Endothelial cell of umbilical vein (primary cell): ENCODE measurements around the gene TMEM8B. TPM values are rescaled to one million over a fixed set of nuclear protein-coding genes. Genes with fewer than 3 reads are reported as not detected.

ENCODE experiments used
- BruUV-seq: library from RNA; stranded (reverse); fragments of 400-500 nt; replicated peaks from 2 replicates; lab custom pipeline; 2021; lab: Mats Ljungman, UMichigan
- CTCF ChIA-PET: fragments of 300-600, 350-600 bp; sonication (Branson Sonifier 250); formaldehyde crosslinking; loops from one replicate; lab custom pipeline; 2021; ENCODE audit warnings: antibody characterized with exemption, inconsistent platforms; lab: Charles Lee
- POLR2A ChIA-PET: fragments of 300-600, 350-600 bp; sonication (Branson Sonifier 250); formaldehyde crosslinking; loops from one replicate; lab custom pipeline; 2021; ENCODE audit warnings: antibody characterized with exemption, inconsistent platforms; lab: Charles Lee
- DNase-seq: peaks from one replicate; pipeline ENCODE4 v3.0.0-alpha.2; 2011; ENCODE audit warnings: low read depth, low spot score
- FAIRE-seq: peaks from 2 replicates; lab custom pipeline; 2011; peaks lifted over from hg19 to GRCh38; lab: Jason Lieb, UNC
- H2AFZ ChIP-seq: 2 replicates; pipeline ENCODE4 v1.6.0; 2012; ENCODE audit warnings: low read depth, low read length, control low read depth, inconsistent platforms
- H3K27ac ChIP-seq: 2 replicates; pipeline ENCODE4 v1.5.1; 2011; ENCODE audit warnings: low read depth, mild to moderate bottlenecking, control low read depth, low read length, moderate library complexity; ENCODE audit not compliant: insufficient read depth
- H3K27me3 ChIP-seq, 2 experiments: 2 replicates each; pipeline versions ENCODE4 v1.6.0 to v1.6.1; 2011; ENCODE audit warnings: low read length in 2 of 2, mixed read lengths in 1 of 2; ENCODE audit not compliant: control insufficient read depth in 2 of 2, insufficient read depth in 2 of 2
- H3K36me3 ChIP-seq, 2 experiments: 2 replicates in 1 of 2; 3 replicates in 1 of 2; pipeline ENCODE4 v1.5.1; 2011; ENCODE audit warnings: low read length in 2 of 2, mild to moderate bottlenecking in 1 of 2, moderate library complexity in 1 of 2; ENCODE audit not compliant: control insufficient read depth in 2 of 2, insufficient read depth in 2 of 2; ENCODE audit errors: extremely low read depth in 1 of 2
- H3K4me1 ChIP-seq: 3 replicates; pipeline ENCODE4 v1.5.1; 2011; ENCODE audit warnings: mild to moderate bottlenecking, low read length; ENCODE audit not compliant: control insufficient read depth, insufficient read depth; ENCODE audit errors: extremely low read depth
- H3K4me2 ChIP-seq: 2 replicates; pipeline ENCODE4 v1.6.1; 2011; ENCODE audit warnings: low read length, control low read depth, mixed read lengths; ENCODE audit not compliant: insufficient read depth
- H3K4me3 ChIP-seq, 3 experiments: fragments of 200-600 bp in 1 of 3; sonication (generic), shearing (Covaris generic) in 1 of 3; replicated peaks in 1 of 3; 2 replicates each; pipeline ENCODE4 v1.5.1; 2011 to 2016; ENCODE audit warnings: control low read depth in 3 of 3, low read length in 3 of 3, mild to moderate bottlenecking in 2 of 3, inconsistent platforms in 1 of 3, low read depth in 1 of 3, moderate library complexity in 1 of 3; ENCODE audit not compliant: insufficient read depth in 1 of 3
- H3K79me2 ChIP-seq: 2 replicates; pipeline ENCODE4 v1.6.0; 2012; ENCODE audit warnings: low read length, inconsistent platforms; ENCODE audit not compliant: control insufficient read depth, insufficient read depth
- H3K9ac ChIP-seq: replicated peaks from 2 replicates; pipeline ENCODE3; 2011; ENCODE audit warnings: low read length, control low read depth; ENCODE audit not compliant: insufficient read depth; ENCODE audit errors: extremely low read depth
- H3K9me1 ChIP-seq: replicated peaks from 3 replicates; pipeline ENCODE4 v1.6.0; 2011; ENCODE audit warnings: mild to moderate bottlenecking, low read length; ENCODE audit not compliant: control insufficient read depth, insufficient read depth; ENCODE audit errors: extremely low read depth
- H3K9me3 ChIP-seq: replicated peaks from 2 replicates; pipeline ENCODE4 v1.5.1; 2012; ENCODE audit warnings: low read length, inconsistent platforms; ENCODE audit not compliant: control insufficient read depth, insufficient read depth
- H4K20me1 ChIP-seq: replicated peaks from 2 replicates; pipeline ENCODE3; 2011; ENCODE audit warnings: mild to moderate bottlenecking, low read length; ENCODE audit not compliant: control insufficient read depth, insufficient read depth; ENCODE audit errors: extremely low read depth
- CTCF ChIP-seq, 2 donors: IDR thresholded peaks; 1 replicate in 1 of 2; 2 replicates in 1 of 2; pipeline ENCODE4 v1.5.1; 2011; ENCODE audit warnings: low read length in 2 of 2, mild to moderate bottlenecking in 2 of 2, moderate library complexity in 2 of 2, control low read depth in 1 of 2, inconsistent platforms in 1 of 2, low read depth in 1 of 2; ENCODE audit not compliant: insufficient read depth in 1 of 2; ENCODE audit errors: extremely low read depth in 1 of 2
- EZH2 ChIP-seq: IDR thresholded peaks from 2 replicates; pipeline ENCODE4 v1.6.1; 2012; ENCODE audit warnings: borderline replicate concordance, low read depth, mild to moderate bottlenecking, moderate library complexity, low read length, inconsistent platforms; ENCODE audit not compliant: severe bottlenecking
- FOS ChIP-seq: IDR thresholded peaks from 2 replicates; pipeline ENCODE4 v1.6.1; 2011; ENCODE audit warnings: mild to moderate bottlenecking, low read length, moderate library complexity, borderline replicate concordance; ENCODE audit not compliant: insufficient read depth
- GATA2 ChIP-seq: IDR thresholded peaks from 2 replicates; pipeline ENCODE4 v1.7.0; 2011; ENCODE audit warnings: low read depth, mild to moderate bottlenecking, moderate library complexity, mixed read lengths, low read length; ENCODE audit not compliant: insufficient read length, insufficient read depth
- JUN ChIP-seq: IDR thresholded peaks from 2 replicates; pipeline ENCODE4 v1.6.1; 2011; ENCODE audit warnings: borderline replicate concordance, low read depth; ENCODE audit not compliant: insufficient read length, insufficient read depth
- MAX ChIP-seq: IDR thresholded peaks from 2 replicates; pipeline ENCODE4 v1.6.1; 2011; ENCODE audit not compliant: insufficient read depth, insufficient read length
- MYC ChIP-seq: IDR thresholded peaks from one replicate; pipeline ENCODE4 v1.6.1; 2011; ENCODE audit warnings: mild to moderate bottlenecking, low read depth, low read length
- POLR2A ChIP-seq: IDR thresholded peaks from 2 replicates; pipeline ENCODE4 v1.6.1; 2012; ENCODE audit warnings: low read depth, mild to moderate bottlenecking, control low read depth, low read length
- POLR2AphosphoS5 ChIP-seq: IDR thresholded peaks from 2 replicates; pipeline ENCODE4 v1.6.1; 2012; ENCODE audit warnings: low read depth, mild to moderate bottlenecking, control low read depth, low read length, moderate library complexity; ENCODE audit not compliant: insufficient read depth
- dilution Hi-C: fragments of 300-500 bp; cut with MboI; formaldehyde crosslinking; loops from one replicate; pipeline ENCODE4 v1.15.0; 2019; ENCODE audit warnings: low sequenced_read_pairs; ENCODE audit not compliant: extremely low pct_ligation_motif_present
- intact Hi-C: fragments of 100-400 bp; cut with micrococcal nuclease; formaldehyde crosslinking; loops from one replicate; pipeline ENCODE4 v1.10.0; 2022
- polyA plus RNA-seq, 4 experiments: library from polyadenylated mRNA; depleted of rRNA in 3 of 4; stranded (reverse) in 3 of 4; unstranded in 1 of 4; fragments of >200 nt; gene quantifications; 2 replicates each; pipeline versions ENCODE4 v1.2.1 to v1.2.3, GENCODE V29; 2011 to 2012; ENCODE audit warnings: missing spikeins in 1 of 4
- total RNA-seq: library from RNA; stranded (reverse); gene quantifications from 2 replicates; pipeline ENCODE4 v1.2.3, GENCODE V29; 2021

TMEM8B gene
- total and polyA plus RNA-seq, 2 donors (not counting 3 experiments of a cell fraction or from before 2014, with no cell fraction given): 2.5 to 3.6 TPM

GRCh38 chr9:35856882-35857281 is 27.9 kb downstream of the TMEM8B start:
- no peaks in the 10 kb centered on the region for H3K9me3 ChIP-seq
- no peaks in the 10 kb centered on the region for H3K4me1 ChIP-seq
- peaks cover 19 to 46% of the 10 kb centered on the region in 2 experiments for H3K27me3 ChIP-seq
- FAIRE-seq: no peak
- no peaks in the 10 kb centered on the region for H3K79me2 ChIP-seq
- ChIA-PET POLR2A (no interaction called here), CTCF (interaction anchor here (0.9 to 4.3 kb wide), 10 partner anchors 9 to 67 kb away, joined by 3 to 20 read pairs (median 4); partner anchors contain the start of genes FAM221B and TMEM8B)
- H3K9me1 ChIP-seq: no peaks in the 10 kb centered on the region
- H3K4me2 ChIP-seq: no peak overlapping the region
- no peak overlapping the region for H3K4me3 ChIP-seq
- H3K9ac ChIP-seq: no peak overlapping the region
- TF ChIP-seq MAX: no peak
- no peak for TF ChIP-seq CTCF (IDR thresholded peaks at IDR 0.05; ENCODE audit: extremely low read depth in 1 of 2, insufficient read depth in 1 of 2, low read depth in 1 of 2, low read length in 2 of 2)
- no peak for TF ChIP-seq POLR2A
- TF ChIP-seq EZH2: no peak
- no peak for TF ChIP-seq GATA2
- no peak for TF ChIP-seq POLR2AphosphoS5
- no peak for TF ChIP-seq FOS
- TF ChIP-seq MYC: no peak
- no peak for TF ChIP-seq JUN
- dilution Hi-C loops: no loop called here
- H3K27ac ChIP-seq: no peak overlapping the region
- H3K36me3 ChIP-seq: no peaks in the 10 kb centered on the region
- BruUV-seq: no TSS peak
- no peak for DNase-seq
- no peak overlapping the region for H2AFZ ChIP-seq
- no peaks in the 10 kb centered on the region for H4K20me1 ChIP-seq
- intact Hi-C loops: no loop called here
